Measurements from ENCODE around the gene WFS1.

DNA sequence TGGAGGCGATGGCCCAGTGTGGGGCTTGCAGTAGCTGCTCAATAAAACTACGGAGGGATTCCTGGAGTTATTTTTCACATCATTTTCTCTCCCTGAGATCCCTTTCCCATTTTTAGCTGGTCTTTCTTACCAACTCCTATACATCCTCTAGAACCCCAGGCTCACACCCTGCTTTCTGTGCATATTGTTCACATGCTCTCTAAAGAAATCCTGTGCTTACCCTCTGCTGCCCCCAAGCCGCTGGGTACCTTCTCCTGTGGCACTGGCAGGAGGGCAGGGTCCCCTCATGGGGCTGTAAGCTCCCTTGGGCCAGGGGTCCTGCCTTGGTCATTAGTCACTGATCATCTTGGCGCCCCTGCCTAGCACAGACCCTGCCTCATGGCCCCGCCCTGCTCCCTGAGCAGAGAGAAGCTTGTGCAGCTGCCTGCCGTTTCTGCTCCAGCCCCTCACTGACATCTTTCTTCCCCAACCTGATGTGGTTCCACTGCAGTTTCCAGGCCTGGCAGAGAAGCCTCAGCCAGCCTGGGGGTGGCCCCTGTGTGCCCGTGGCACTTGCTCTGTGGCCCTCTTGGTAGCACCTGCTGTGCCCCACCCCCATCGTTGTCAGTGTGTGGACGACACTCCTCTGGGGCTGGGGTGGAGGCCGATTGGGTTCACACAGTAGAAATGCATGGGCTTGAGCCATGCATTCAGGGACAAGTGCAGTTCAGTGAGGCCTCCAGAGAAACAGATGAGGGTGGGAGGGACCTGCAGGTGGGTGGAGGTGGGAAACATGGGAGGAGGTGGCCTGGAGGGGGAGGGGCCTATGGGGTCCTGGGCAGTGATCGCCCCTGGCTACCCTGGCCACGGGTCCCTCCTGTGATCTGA lies 69.5 kb downstream of the WFS1 start:
- TF ChIP-seq CEBPB (IDR thresholded peaks at IDR 0.05) (no peak), EP300 (IDR thresholded peaks at IDR 0.05; ENCODE audit: borderline replicate concordance) (no peak), TAF1 (IDR thresholded peaks at IDR 0.05; ENCODE audit: low read depth) (no peak), MAX (IDR thresholded peaks at IDR 0.05) (no peak), NFIC (IDR thresholded peaks at IDR 0.05) (no peak), TEAD4 (IDR thresholded peaks at IDR 0.05) (no peak), FOXM1 (IDR thresholded peaks at IDR 0.05; ENCODE audit: borderline replicate concordance, low read depth) (no peak), EGR1 (IDR thresholded peaks at IDR 0.05) (no peak), RAD21 (IDR thresholded peaks at IDR 0.05; ENCODE audit: low read depth) (no peak), REST (IDR thresholded peaks at IDR 0.05; ENCODE audit: low read depth) (no peak), CREB1 (IDR thresholded peaks at IDR 0.05; ENCODE audit: low read depth) (no peak)
